ENCODE measurements around the gene PNMA6E.

PNMA6E gene
- long read RNA-seq, donor 1, result 0 reads
- long read RNA-seq, donor 2, result 0 reads
- long read RNA-seq, donor 3, result 0 reads
- long read RNA-seq, donor 4, result 0 reads
- long read RNA-seq, donor 5, result 0 reads
- long read RNA-seq, donor 6, result 0 reads
- long read RNA-seq, donor 7, result 0 reads
- long read RNA-seq, donor 8, result 0 reads

DNA sequence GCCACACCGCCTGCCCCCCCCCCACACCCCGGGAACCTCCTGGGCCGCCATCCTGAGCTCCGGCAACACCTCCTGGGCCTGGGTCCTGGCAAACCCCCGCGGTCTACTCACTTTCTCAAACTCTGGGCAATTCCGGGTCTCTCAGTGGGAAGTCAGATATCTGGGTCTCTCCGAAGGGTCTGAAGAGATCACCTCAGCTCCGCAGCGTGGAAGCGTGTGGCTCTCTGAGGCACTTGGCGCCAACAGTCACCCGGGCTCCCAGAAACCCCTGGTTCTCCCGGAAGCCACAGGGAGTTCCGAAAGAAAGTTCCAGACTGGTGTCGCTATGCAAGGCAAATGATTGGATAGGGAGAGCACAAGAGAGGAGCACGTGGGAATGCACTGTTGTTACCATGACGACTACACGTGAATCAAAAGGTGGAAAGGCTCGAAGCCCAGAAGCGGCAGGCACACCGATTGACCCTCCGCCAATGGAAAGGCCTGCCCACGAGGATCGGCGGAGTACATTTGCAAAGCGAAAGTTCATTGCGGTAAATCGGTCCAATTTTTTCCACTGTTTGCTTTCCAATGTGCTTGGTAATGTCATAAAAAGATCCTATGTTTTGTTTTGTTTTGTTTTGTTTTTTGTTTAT is at the start of gene PNMA6E:
TSS of gene PNMA6E (minus strand) at position 218 of the 632 bp plus-strand sequence. CDS start 2,501 bp downstream, outside the sequence.
- no peak for DNase-seq

DNA sequence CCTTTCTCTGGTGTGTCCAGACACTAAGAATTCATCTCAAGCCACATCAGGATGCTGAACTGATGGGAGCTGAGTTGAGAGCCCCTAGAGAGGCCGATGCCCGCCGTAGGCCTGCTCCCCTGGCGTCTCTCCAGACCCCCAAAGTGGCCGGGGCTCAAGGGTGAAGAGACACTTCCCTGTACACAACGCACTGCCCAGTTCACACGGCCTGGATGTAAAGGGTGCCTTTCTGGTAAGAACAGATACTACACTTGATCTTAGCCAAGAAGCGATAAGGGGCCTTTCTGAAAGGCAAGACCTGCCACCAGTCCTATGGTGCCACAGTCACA is 49.8 kb upstream of the PNMA6E start:
- no peak for DNase-seq

DNA sequence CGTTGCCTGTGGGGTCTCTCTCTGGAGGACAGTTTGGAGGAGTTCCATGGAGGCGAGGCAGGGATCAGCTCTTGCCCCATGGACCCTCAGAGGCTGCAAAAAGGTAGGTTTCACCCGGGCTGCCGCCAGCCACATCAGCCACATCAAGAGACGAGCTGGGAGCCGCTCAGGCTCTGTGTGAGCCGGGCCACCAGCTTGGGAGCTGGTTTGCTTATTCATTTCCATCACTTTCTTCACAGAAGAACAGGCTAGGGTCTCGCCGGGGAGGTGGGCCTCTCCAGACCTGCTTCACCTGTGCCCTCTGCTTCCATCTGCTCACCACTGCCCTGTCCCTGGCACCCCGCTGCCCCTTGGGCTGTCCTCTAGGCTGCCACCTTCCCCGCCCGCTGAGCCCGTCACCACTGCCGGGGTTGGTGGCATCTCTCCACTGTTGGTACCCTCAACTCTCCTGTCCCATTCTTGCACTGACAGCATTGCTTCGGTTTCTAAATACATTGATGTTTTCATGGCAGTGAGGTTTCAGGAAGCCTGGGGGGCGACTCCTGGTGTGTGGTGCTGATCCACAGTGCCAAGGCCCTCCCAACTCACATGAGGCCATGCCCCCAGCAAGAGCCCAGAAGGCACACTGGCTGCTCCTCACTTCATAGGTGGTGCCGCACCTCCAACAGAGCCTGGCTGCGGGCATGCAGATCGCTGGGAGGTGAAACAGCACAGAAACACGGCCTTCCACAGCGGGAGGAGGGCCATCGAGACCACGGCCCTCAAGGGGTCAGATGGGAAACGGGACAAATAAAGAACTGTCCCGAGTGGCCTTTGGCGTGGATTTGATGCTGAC is 49.2 kb upstream of the PNMA6E start:
- no peak for DNase-seq

DNA sequence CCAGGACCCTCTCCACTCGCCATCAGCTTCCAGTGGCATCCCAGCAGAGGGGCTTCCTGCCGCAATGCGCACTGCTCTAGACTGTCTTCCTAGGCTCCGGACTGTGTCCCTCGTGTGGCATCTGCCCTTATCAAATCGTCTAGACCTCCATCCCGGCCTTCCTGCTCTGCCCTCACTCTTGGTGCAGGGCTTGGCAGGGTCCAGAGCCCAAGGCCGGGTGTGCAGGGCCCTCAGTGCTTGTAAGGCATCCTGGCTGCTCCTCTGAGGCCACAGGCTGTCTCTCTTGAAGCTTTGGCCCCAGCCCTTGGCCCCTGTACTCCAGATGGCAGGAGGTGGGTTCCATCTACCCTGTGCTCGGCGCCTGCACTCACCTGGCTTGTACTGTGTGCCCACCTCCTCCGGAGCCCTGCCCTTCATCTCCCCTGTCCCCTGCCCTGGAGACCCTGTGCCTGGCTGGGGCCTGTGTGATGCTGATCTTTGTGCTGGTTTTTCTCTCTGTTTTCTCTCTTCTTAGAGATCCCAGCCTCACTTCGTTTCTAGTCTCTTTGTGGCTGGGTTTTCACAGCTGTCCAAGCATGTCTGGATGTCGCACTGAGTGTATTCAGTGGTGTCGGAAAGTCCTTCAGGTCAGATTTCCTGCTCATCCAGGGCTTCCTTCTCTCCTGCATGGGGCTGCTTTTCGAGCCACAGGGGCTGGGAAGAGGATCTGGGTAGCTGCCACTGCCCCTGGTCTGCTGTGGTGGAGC is 48.4 kb upstream of the PNMA6E start:
- DNase-seq, result no peak

DNA sequence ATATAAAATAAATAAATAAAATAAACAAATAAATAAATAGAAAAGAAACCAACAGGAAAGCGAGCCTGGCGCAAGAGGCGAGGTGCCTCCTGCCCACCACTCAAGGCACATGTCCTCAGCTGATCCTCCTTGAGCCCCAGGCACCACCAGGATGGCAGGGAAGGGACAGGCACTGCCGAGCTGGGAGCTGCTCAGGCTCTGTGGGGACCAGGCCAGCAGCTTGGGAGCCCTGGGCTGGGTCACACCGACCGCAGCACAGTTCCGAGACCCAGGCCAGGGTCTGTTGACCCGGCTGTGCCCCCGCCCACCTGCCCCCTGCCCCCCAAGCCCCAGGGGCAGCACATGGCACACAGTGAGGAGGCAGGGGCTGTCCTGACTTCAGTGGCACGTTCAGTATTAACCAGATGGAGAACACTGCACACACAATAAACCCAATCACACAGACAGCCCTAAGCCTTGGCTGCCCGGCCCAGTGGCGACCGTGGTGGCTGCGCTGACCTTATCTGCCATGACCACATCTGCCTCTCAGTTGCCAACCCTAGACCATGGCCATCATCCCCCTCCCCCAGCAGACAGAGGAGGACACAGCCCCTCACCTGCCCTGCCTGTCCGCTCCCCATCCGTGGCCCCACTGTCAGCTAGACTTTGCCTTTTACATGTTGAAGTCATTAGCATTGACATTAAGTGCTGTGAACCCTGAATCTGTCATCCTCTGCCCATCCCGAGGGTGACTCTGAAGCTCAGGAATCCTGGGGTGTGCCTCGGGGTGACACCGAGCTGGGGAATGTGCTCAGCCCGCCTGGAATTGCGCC is 47.6 kb upstream of the PNMA6E start:
- no peak for DNase-seq

DNA sequence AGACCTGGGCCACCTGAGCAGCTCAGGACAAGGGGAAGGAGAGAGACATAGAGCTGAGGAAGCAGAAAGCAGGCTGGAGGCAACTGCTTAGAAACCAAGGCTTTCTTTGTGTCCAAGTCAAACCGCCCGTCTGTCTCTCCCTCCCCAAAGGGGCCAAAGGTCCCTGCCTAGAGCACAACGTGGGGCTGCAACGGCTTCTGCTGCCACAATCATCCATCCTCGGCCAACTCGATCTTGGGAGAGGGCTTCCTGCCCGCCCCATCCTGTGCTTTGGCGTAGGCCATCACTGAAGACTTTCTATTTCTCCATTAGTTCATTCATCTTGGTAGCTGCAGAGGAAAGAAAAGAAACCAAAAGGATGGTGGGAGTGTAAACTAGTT is 46.4 kb upstream of the PNMA6E start:
- DNase-seq, result no peak

DNA sequence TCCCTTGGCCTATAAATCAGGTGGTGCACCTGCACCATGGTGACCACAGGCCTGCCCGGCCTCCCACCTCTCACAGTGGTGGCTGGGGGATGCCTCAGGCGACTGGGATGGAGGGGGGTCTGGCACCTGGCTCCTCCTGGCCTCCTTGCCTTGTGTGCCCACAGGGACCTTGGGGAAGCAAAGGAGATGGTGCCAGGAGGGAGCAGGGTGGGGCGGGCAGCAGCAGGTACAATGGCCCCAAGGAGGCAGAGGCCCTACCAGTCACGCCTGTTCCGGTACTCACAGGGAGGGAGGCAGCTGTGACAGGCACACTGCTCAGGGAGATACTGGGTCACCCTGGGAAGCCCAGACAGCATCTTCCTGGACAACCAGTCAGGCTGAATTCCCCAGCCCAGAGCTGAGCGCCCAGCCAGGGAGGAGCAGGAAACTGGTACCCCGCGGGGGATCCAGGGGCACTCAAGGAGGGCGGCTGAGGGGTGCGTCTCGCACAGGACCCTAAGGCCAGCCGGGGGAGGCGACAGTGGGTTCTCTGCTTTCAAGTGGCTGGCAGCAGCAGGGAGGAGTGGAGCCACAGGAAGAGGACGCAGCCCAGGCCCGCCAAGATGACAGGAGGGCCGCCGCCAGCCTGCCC is 45.9 kb upstream of the PNMA6E start:
- no peak for DNase-seq

DNA sequence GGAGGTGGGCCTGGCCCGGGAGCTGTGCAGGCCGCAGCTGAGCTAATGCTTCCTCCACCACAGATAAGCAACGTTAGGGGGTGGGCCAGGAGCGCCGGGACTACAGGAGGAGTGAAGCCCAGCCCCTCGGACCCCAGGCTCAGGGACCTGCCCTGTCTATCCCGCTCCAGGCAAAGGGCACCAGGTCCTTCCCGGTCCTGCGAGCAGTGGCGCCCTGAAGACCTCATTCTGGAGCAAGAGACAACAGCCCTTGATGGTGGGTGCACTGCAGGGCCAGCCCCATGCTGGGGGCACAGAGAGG is 45.4 kb upstream of the PNMA6E start:
- no peak for DNase-seq

DNA sequence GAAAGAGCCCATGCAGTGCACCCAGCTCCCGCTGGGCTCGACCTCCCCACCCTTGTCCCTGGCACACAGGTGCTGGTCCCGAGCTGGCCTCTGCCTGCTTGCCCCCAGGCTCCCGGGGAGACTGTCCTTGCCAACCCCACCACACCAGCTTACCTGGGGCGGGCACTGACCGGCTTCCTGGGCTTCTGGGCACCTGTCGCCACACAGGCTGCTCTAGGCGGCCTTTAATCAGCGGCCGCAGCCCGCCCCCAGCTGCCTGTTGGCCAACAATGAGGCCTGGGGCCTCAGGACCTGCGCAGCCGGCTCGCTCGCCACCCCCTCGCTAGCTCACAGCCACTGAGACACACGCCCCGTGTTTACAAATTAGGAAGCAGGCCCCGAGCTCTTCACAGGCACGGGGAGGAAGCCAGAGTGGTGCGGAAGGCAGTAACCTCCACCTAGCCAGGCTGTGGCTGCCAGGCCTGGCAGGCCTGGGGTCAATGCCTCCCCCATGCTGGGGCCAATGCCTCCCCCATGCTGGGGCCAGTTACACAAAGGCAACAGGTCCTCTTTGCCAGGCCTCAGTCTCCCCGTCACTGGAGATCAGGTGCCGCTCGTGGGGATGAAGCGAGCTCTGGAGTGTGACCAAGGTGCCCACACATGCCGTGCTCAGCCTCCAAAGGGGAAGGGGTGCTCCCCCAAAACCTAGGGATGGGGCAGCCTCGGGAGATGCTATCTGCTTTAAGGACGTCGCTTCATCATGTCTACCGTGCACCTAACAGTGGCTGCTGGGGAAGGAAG is 44.9 kb upstream of the PNMA6E start, which contains the start of gene TREX2:
TSS of gene TREX2 (minus strand) at position 201 of the 780 bp plus-strand sequence. CDS start 626 bp downstream, outside the sequence.
- DNase-seq, result no peak

DNA sequence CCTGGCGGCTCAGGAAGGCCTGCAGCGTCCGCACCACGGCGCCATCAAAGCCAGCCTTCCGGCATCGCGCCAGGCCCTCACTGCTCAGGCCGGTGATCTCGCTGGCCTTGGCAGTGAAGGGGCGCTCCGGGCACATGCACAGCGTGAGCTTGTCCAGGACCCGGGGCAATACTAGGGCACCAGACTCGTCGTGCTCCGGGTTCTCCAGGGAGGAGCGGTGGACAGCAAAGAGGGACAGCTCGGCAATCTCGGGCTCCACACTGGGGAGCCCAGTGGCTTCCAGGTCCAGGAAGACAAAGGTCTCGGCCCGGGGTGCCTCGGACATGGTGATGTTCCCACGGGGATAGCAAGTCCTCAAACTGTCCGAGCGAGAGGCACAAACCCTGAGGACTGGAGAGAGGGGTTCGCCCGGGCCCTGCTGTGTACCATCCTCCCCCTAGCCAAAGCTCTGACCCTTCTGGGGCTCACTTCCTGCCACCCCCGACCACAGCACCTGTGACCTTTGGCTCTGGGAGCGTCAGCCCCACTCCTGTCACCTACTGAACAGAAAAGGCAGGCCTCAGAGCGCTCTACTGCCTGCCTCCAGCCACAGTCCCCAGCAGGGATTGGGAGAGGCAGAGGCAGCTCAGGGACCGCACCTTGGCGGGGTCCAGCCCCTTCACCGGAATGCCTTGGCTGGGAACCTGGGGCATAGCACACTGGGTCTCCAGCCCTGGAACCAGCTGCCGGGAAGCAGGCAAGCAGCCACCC is 44.1 kb upstream of the PNMA6E start:
- DNase-seq, result no peak

DNA sequence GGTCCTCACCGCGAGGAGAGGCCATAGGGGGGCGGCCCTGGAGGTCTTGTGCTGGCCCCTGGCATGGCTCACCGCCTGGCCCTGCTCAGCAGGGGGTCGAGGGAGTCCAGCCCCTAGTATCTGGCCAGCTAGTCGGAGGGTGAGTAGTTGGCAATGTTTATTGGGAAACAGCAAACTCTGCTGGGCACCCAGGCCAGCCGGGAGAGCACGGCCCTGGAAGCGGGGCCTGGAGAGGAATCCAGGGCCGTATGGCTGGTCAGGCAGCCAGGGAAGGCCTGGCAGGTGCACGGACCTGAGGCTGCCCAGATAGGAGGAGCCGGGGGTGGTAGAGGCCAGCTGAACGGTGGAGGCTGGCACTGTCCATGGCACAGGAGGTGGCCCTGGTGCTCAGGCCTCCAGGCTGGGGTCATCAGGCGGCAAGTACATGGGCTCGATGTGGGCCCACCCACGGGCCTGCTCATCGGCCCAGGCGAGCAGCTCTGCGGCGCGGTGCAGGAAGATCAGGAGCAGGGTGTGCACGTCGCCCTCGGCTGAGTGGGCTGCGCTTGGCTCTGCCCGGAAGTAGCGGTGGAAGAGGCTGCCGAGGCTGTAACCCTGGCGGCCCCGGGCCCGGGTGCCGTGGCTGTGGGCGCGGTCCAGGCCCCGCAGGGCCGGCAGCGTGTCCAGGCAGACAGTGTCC is 43.3 kb upstream of the PNMA6E start:
- no peak for DNase-seq

DNA sequence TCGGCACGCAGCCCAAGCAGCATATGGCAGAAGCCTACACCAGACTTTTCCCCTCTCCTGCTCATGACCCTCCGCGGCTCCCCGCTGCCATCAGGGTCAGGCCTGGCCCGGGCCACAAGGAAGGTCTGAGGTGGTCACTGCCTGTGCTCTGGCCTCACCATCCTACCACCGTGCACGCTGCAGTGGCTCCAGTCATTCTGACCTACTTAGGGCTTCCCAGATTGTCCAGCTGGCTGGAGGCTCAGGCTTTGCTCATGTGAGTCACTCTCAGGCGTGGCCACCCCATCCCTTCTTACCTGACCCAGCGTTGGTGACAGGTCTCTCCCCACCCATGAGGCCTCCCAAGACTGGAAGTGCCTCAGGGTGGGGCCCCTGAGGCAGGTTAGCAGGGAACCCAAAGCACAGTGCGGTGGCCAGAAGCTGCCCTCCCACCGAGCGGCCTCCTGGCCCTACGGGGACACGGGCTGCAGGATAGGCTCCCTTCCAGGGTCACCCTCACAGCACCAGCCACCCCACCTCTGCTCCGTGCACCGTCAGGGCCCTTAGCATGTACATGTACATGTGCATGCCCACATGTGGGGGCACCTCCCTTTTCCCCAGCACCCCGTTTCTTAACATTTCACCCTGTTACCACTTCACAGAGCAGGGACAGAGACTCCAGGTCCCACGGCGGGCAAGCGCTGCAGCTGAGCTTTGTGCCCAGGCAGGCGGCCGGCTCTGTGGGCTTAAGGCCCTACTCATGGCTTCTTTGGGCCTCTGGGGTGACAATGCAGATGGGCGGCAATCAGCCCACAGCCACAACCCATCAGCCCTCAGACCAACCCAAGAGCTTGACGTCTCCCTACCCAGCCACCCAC is 42.6 kb upstream of the PNMA6E start:
- no peak for DNase-seq

DNA sequence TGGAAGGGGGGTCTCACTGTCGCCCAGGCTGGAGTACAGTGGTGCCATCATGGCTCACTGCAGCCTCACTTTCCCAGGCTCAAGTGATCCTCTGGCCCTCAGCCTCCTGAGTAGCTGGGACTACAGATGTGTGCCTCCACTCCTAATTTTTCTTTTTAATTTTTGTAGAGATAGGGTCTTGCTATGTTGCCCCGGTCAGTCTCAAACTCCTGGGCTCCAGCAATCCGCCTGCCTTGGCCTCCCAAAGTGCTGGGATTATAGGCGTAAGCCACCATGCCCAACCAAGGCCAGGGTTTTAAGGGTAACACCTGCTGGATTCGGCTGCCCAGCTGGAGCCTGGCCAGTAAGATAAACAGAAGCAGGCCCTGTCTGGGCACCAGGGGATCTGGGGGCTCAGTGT is 41.3 kb upstream of the PNMA6E start:
- DNase-seq, result no peak

DNA sequence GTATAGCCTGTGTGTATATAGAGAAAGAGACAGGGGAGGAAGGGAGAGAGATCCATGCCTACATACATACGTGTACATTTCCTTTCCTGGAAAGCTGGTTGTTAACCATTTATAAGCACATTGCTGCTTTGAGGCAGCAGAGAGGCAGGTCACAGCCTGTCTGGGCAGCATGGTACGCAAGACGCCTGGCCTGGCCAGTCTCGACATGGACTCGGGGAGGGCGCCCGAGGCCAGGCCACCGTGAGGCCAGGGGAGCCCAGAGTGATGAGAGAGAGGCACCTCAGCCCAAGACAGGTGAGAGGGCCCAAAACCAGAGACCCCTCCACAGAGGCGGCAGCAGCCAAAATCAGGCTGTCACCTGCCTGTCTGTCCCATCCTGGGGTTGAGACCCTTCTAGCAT is 40.8 kb upstream of the PNMA6E start:
- no peak for DNase-seq

DNA sequence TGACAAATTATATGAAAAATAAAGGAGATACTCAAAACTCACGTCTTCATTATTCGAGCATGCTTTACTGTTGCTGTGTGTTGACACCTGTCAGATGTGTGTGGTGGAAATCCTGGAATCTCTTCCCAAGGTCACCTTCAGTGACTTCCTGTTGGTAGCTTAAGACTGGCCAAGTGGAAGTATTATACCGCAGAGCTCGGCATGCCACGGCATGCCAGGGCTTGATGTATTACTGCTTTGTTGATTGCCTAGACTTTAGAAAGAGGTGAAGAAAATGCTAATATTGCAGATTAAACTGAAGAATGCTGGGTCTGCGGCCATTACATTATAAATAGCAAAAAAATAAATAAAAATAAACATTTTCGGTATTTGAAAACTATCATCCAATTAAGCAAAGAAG is 40.1 kb upstream of the PNMA6E start:
- DNase-seq, result no peak

DNA sequence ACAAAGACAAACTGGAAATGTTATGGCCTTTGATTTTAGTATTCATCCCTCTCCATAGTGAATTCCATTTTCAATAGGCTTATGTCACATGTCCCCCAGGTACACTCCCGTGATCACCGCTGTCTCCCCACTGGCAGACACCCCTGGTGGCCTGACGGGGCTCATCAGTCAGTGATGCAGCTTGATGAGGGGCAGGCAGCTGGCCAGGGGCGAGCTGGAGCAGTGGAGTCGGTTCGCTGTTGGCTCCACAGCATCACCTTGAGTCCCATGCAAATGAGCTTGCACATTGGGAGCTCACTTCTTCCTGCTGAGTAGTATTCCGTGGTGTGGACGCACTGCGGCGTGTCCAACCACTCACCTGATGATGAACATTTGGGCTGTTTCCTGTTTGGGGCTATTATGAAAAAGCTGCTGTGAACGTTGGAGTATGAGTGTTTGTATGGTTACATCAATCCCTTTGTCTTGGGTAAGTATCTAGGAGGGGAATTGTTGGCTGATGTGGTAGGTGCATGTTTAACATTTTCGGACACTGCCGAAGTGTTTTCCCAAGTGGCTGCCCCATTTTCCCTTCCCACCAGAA is 39.5 kb upstream of the PNMA6E start:
- no peak for DNase-seq

DNA sequence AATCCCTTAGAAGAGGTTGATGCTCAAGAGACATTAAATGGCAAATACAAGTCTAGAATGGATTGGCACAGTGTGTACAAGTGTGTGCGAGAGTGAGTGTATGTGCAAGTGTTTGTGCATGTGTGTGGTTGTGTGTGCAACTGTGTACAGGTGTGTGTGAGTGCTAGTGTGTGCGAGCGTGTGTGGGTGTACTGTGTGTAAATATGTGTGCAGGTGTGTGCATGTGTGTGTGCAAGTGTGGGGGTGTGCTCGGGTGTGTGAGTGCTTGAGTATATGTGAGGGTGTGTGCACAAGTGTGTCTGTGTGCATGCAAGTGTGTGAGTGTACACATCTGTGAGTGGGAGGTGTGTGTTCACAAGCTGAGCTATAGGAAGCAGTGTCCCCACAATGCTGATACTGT is 38.8 kb upstream of the PNMA6E start:
- no peak for DNase-seq

DNA sequence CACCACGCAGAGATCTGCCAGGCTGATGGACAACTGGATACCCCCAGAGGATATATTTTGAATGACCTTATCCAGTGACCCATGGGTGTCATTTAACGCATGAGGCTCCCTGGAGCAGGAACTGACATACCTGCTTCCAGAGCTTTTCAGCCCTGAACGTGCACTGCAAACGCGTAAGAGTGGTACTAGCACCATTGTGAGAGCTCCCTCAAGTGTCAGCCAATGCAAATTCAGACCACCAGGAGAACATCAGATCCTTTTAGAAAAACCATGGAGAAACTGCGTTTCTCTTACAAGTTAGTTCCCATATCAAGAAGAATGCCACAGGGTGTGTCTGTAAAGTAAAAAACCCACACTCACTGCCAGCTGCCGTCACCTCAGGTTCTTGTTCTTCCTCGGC is 37.4 kb upstream of the PNMA6E start:
- DNase-seq, result no peak
